Measurements from ENCODE around the gene HSPA12A.

Gene HSPA12A

GRCh38 chr10:116687633-116688032, 54.7 kb downstream of the HSPA12A start:
- no peak for DNase-seq

- no peak for DNase-seq
Observed at GRCh38 chr10:116686632-116687031, 55.7 kb downstream of the HSPA12A start.

- DNase-seq: no peak
Observed at GRCh38 chr10:116685807-116686206, 56.6 kb downstream of the HSPA12A start.

GRCh38 chr10:116684781-116685180, 57.6 kb downstream of the HSPA12A start:
- DNase-seq: no peak

GRCh38 chr10:116683821-116684220, 58.5 kb downstream of the HSPA12A start:
- DNase-seq: no peak

GRCh38 chr10:116683166-116683565, 59.2 kb downstream of the HSPA12A start:
- DNase-seq: no peak

- no peak for DNase-seq
Observed at GRCh38 chr10:116679351-116679750, 63.0 kb downstream of the HSPA12A start.

GRCh38 chr10:116676633-116677032, 65.7 kb downstream of the HSPA12A start:
- DNase-seq: no peak

- DNase-seq: no peak
Observed at GRCh38 chr10:116676118-116676517, 66.2 kb downstream of the HSPA12A start.

GRCh38 chr10:116674901-116675423, 67.4 kb downstream of the HSPA12A start:
- DNase-seq: no peak

GRCh38 chr10:116673866-116674265, 68.5 kb downstream of the HSPA12A start:
- no peak for DNase-seq

- no peak for DNase-seq
Observed at GRCh38 chr10:116672891-116673290, 69.5 kb downstream of the HSPA12A start.

GRCh38 chr10:116671274-116671926, 71.0 kb downstream of the HSPA12A start:
- no peak for DNase-seq

GRCh38 chr10:116670706-116671105, 71.7 kb downstream of the HSPA12A start:
- DNase-seq: no peak

GRCh38 chr10:116669832-116670644, 72.3 kb downstream of the HSPA12A start:
- peak in 1 of 2 donors; percentile 3 for DNase-seq

GRCh38 chr10:116669080-116669479, 73.3 kb downstream of the HSPA12A start:
- DNase-seq: no peak

GRCh38 chr10:116668446-116668845, 73.9 kb downstream of the HSPA12A start:
- DNase-seq: no peak

GRCh38 chr10:116668018-116668417, 74.3 kb downstream of the HSPA12A start:
- no peak for DNase-seq

GRCh38 chr10:116667484-116667883, 74.9 kb downstream of the HSPA12A start:
- no peak for DNase-seq

- DNase-seq: no peak
Observed at GRCh38 chr10:116665541-116666125, 76.7 kb downstream of the HSPA12A start.

GRCh38 chr10:116664631-116665030, 77.7 kb downstream of the HSPA12A start:
- no peak for DNase-seq

GRCh38 chr10:116663342-116663741, 79.0 kb downstream of the HSPA12A start:
- DNase-seq: no peak

GRCh38 chr10:116660860-116661259, 81.5 kb downstream of the HSPA12A start:
- no peak for DNase-seq

Measured in stimulated activated CD4-positive, alpha-beta T cell treated with anti-CD3 and anti-CD28 coated beads, Interleukin-2, amount 100 ng/mL, for 24 hours (primary cell).